Parathyroid adenoma (tissue), 2 donors: Measurements from ENCODE around the gene LAD1.

Source experiments
- H2AFZ ChIP-seq: fragments of 300-600 bp; sonication (generic); one replicate; pipeline ENCODE4 v1.7.0; 2017; ENCODE audit warnings: antibody characterized with exemption, mild to moderate bottlenecking
- H3K27ac ChIP-seq: fragments of 300-600 bp; sonication (generic); one replicate; pipeline ENCODE4 v1.7.0; 2017
- H3K27me3 ChIP-seq: fragments of 300-600 bp; sonication (generic); one replicate; pipeline ENCODE4 v1.7.0; 2017; ENCODE audit warnings: low read length; ENCODE audit not compliant: control insufficient read depth, insufficient read depth
- H3K36me3 ChIP-seq: fragments of 300-600 bp; sonication (generic); one replicate; pipeline ENCODE4 v1.7.0; 2017; ENCODE audit warnings: low read length; ENCODE audit not compliant: control insufficient read depth, insufficient read depth
- H3K4me1 ChIP-seq: fragments of 300-600 bp; sonication (generic); one replicate; pipeline ENCODE4 v1.7.0; 2017; ENCODE audit warnings: control low read depth
- H3K4me2 ChIP-seq: fragments of 300-600 bp; sonication (generic); one replicate; pipeline ENCODE4 v1.7.0; 2017; ENCODE audit warnings: low read length
- H3K4me3 ChIP-seq: fragments of 300-600 bp; sonication (generic); one replicate; pipeline ENCODE4 v1.7.0; 2017; ENCODE audit warnings: low read depth, low read length
- H3K79me2 ChIP-seq: fragments of 300-600 bp; sonication (generic); one replicate; pipeline ENCODE4 v1.7.0; 2017; ENCODE audit warnings: control low read depth
- H3K9ac ChIP-seq: fragments of 300-600 bp; sonication (generic); one replicate; pipeline ENCODE4 v1.7.0; 2017; ENCODE audit warnings: mild to moderate bottlenecking
- H3K9me3 ChIP-seq: fragments of 300-600 bp; sonication (generic); one replicate; pipeline ENCODE4 v1.7.0; 2017; ENCODE audit warnings: low read length; ENCODE audit not compliant: control insufficient read depth
- CTCF ChIP-seq: fragments of 300-600 bp; sonication (generic); IDR thresholded peaks from one replicate; pipeline ENCODE4 v1.7.0; 2017; ENCODE audit warnings: antibody characterized with exemption, mild to moderate bottlenecking
- donor health status: primary hyperparathyroidism.

Gene LAD1

GRCh38 chr1:201406831-201407406 lies 7.8 kb upstream of the LAD1 start:
- Histone ChIP-seq H3K79me2 (no peaks in the 10 kb centered on the region), H3K4me1 (no peaks in the 10 kb centered on the region), H3K27ac (no peak overlapping the region), H3K9ac (no peak overlapping the region), H3K4me2 (no peak overlapping the region), H3K27me3 (no peaks in the 10 kb centered on the region), H3K9me3 (no peaks in the 10 kb centered on the region), H3K4me3 (no peak overlapping the region), H3K36me3 (no peaks in the 10 kb centered on the region), H2AFZ (no peak overlapping the region)
- TF ChIP-seq CTCF, result no peak

- Histone ChIP-seq H3K27ac (no peak overlapping the region), H2AFZ (no peak overlapping the region), H3K9ac (no peak overlapping the region), H3K4me1 (no peaks in the 10 kb centered on the region), H3K36me3 (no peaks in the 10 kb centered on the region), H3K4me3 (no peak overlapping the region), H3K4me2 (no peak overlapping the region), H3K27me3 (no peaks in the 10 kb centered on the region), H3K79me2 (no peaks in the 10 kb centered on the region), H3K9me3 (no peaks in the 10 kb centered on the region)
- no peak for TF ChIP-seq CTCF
Measured at GRCh38 chr1:201405484-201405831, 6.3 kb upstream of the LAD1 start.

- Histone ChIP-seq H3K27ac (no peak overlapping the region), H3K79me2 (no peaks in the 10 kb centered on the region), H3K36me3 (no peaks in the 10 kb centered on the region), H3K4me3 (no peak overlapping the region), H3K9ac (no peak overlapping the region), H3K4me2 (no peak overlapping the region), H3K4me1 (no peaks in the 10 kb centered on the region), H3K9me3 (no peaks in the 10 kb centered on the region), H2AFZ (no peak overlapping the region), H3K27me3 (no peaks in the 10 kb centered on the region)
- no peak for TF ChIP-seq CTCF
Measured at GRCh38 chr1:201404722-201405483, 5.8 kb upstream of the LAD1 start.

- H3K4me2 ChIP-seq, result no peak overlapping the region
- H3K9ac ChIP-seq, result no peak overlapping the region
- H3K79me2 ChIP-seq, result no peaks in the 10 kb centered on the region
- no peaks in the 10 kb centered on the region for H3K9me3 ChIP-seq
- no peaks in the 10 kb centered on the region for H3K27me3 ChIP-seq
- no peak overlapping the region for H3K27ac ChIP-seq
- H3K4me1 ChIP-seq, result no peaks in the 10 kb centered on the region
- no peak for TF ChIP-seq CTCF
- H3K36me3 ChIP-seq, result no peaks in the 10 kb centered on the region
- no peak overlapping the region for H2AFZ ChIP-seq
- H3K4me3 ChIP-seq, result no peak overlapping the region
Measured at GRCh38 chr1:201404055-201404454, 4.9 kb upstream of the LAD1 start.

GRCh38 chr1:201403359-201403758 lies 4.2 kb upstream of the LAD1 start:
- Histone ChIP-seq H3K27me3 (no peaks in the 10 kb centered on the region), H3K79me2 (no peaks in the 10 kb centered on the region), H3K4me1 (no peaks in the 10 kb centered on the region), H3K4me3 (no peak overlapping the region), H3K9me3 (no peaks in the 10 kb centered on the region), H2AFZ (no peak overlapping the region), H3K9ac (no peak overlapping the region), H3K4me2 (no peak overlapping the region), H3K36me3 (no peaks in the 10 kb centered on the region), H3K27ac (no peak overlapping the region)
- TF ChIP-seq CTCF, result no peak
